GM13977 (cell line): ENCODE results near the gene GRK5.
"Not testable (repeated sequence)": the region's sequence is repeated elsewhere in the genome, so short reads cannot be mapped to it uniquely, and the experiment has no call there.

Experiments used
- DNase-seq: peaks from one replicate; pipeline ENCODE4 v3.0.0; 2012; ENCODE audit warnings: low spot score
- CTCF ChIP-seq: IDR thresholded peaks from 2 replicates; pipeline ENCODE4 v1.5.1; 2012; ENCODE audit warnings: mild to moderate bottlenecking, control low read depth; ENCODE audit not compliant: insufficient read depth; ENCODE audit errors: extremely low read depth, missing control alignments
- in situ Hi-C: fragments of 300-500 bp; cut with MboI; formaldehyde crosslinking; loops from one replicate; pipeline ENCODE4 v1.12.0; 2022; ENCODE audit warnings: low sequenced_read_pairs, low pct_unique_long_range_greater_than_20kb, mixed read lengths, inconsistent platforms; ENCODE audit not compliant: unreplicated experiment

GRK5 gene

GRCh38 chr10:119461380-119461779 lies 254.0 kb downstream of the GRK5 start:
- in situ Hi-C loops = no loop called here
- no peak for TF ChIP-seq CTCF
- DNase-seq = peak; percentile 56

GRCh38 chr10:119461923-119462322 lies 254.6 kb downstream of the GRK5 start:
- in situ Hi-C loops = no loop called here
- no peak for DNase-seq
- TF ChIP-seq CTCF = no peak

GRCh38 chr10:119462773-119463172 lies 255.4 kb downstream of the GRK5 start:
- no peak for TF ChIP-seq CTCF

GRCh38 chr10:119463195-119463594 lies 255.8 kb downstream of the GRK5 start:
- DNase-seq, in situ Hi-C loops: not testable (repeated sequence)

More at GRCh38 chr10:119462773-119463172, 255.4 kb downstream of the GRK5 start:
- in situ Hi-C loops = no loop called here
- no peak for DNase-seq

- in situ Hi-C loops = no loop called here
- no peak for TF ChIP-seq CTCF
- no peak for DNase-seq
Observed at GRCh38 chr10:119465085-119465484, 257.7 kb downstream of the GRK5 start.

GRCh38 chr10:119466076-119466475 lies 258.7 kb downstream of the GRK5 start:
- TF ChIP-seq CTCF = no peak
- in situ Hi-C loops = no loop called here

GRCh38 chr10:119466655-119467054 lies 259.3 kb downstream of the GRK5 start:
- in situ Hi-C loops = no loop called here
- TF ChIP-seq CTCF = no peak
- DNase-seq = no peak

More at GRCh38 chr10:119466076-119466475, 258.7 kb downstream of the GRK5 start:
- no peak for DNase-seq
